HepG2 (cell line): ENCODE measurements around the gene ITSN2. TPM values are rescaled to one million over a fixed set of nuclear protein-coding genes. Genes with fewer than 3 reads are reported as not detected.

ENCODE experiments used
- ATAC-seq: fragments of 200-7000 bp; cut with Tn5 transposase; 3 replicates; pipeline ENCODE4 v1.9.1; 2020; ENCODE audit warnings: mild to moderate bottlenecking, moderate library complexity
- BruUV-seq: library from RNA; stranded (reverse); fragments of 400-500 nt; replicated peaks from 2 replicates; lab custom pipeline; 2021; lab: Mats Ljungman, UMichigan
- CTCF ChIA-PET: fragments of 300-600 bp; formaldehyde crosslinking; extraction: SDS; loops from one replicate; lab custom pipeline; 2021; ENCODE audit warnings: low total read pairs, inconsistent platforms, low intra/inter-chr PET ratio; lab: Yijun Ruan, JAX
- POLR2A ChIA-PET: fragments of 350-600 bp; sonication (Branson Sonifier 250); formaldehyde crosslinking; loops from one replicate; lab custom pipeline; 2020; ENCODE audit warnings: antibody characterized with exemption, inconsistent platforms; lab: Yijun Ruan, JAX
- DNase-seq: peaks from one replicate; pipeline ENCODE4 v3.0.0-alpha.2; 2015; ENCODE audit warnings: low spot score
- FAIRE-seq: peaks from 3 replicates; lab custom pipeline; 2011; peaks lifted over from hg19 to GRCh38; lab: Jason Lieb, UNC
- H2AFZ ChIP-seq: one replicate; pipeline ENCODE4 v1.6.1; 2011; ENCODE audit warnings: low read length, inconsistent platforms
- H3K27ac ChIP-seq: fragments of 300-600 bp; 3 replicates; pipeline ENCODE4 v1.8.0; 2011; ENCODE audit warnings: mixed run types, mild to moderate bottlenecking, mixed read lengths, low read length, inconsistent platforms; ENCODE audit not compliant: insufficient read depth; ENCODE audit errors: extremely low read length
- H3K27me3 ChIP-seq, 2 experiments: fragments of 200-600 bp in 1 of 2; 2 replicates in 1 of 2; 3 replicates in 1 of 2; pipeline versions ENCODE4 v1.6.0 to v1.8.0; 2011; ENCODE audit warnings: low read length in 2 of 2, mild to moderate bottlenecking in 2 of 2, moderate library complexity in 2 of 2, inconsistent platforms in 1 of 2; ENCODE audit not compliant: insufficient read depth in 2 of 2, control insufficient read depth in 1 of 2
- H3K36me3 ChIP-seq, 2 experiments: fragments of 200-600 bp in 1 of 2; replicated peaks in 1 of 2; 2 replicates in 1 of 2; 3 replicates in 1 of 2; pipeline versions ENCODE4 v1.5.1 to v1.8.0; 2011; ENCODE audit warnings: low read length in 2 of 2, inconsistent platforms in 1 of 2; ENCODE audit not compliant: insufficient read depth in 2 of 2, control insufficient read depth in 1 of 2
- H3K4me1 ChIP-seq: 2 replicates; pipeline ENCODE4 v1.5.1; 2012; ENCODE audit warnings: low read length, inconsistent platforms; ENCODE audit not compliant: insufficient read depth
- H3K4me2 ChIP-seq: 2 replicates; pipeline ENCODE4 v1.6.0; 2011; ENCODE audit warnings: low read depth, low read length, inconsistent platforms
- H3K4me3 ChIP-seq, 3 experiments: fragments of 200-600 bp in 1 of 3; sonication (generic), shearing (Covaris generic) in 1 of 3; replicated peaks in 1 of 3; 2 replicates each; pipeline ENCODE4 v1.5.1; 2011 to 2016; ENCODE audit warnings: low read length in 3 of 3, inconsistent platforms in 2 of 3, low read depth in 2 of 3, mild to moderate bottlenecking in 2 of 3, control low read depth in 1 of 3, mixed read lengths in 1 of 3; ENCODE audit not compliant: insufficient read depth in 1 of 3
- H3K79me2 ChIP-seq: one replicate; pipeline ENCODE4 v1.6.1; 2011; ENCODE audit warnings: low read length, inconsistent platforms; ENCODE audit not compliant: insufficient read depth
- H3K9ac ChIP-seq: 2 replicates; pipeline ENCODE4 v1.6.0; 2011; ENCODE audit warnings: mild to moderate bottlenecking, low read depth, low read length, inconsistent platforms; ENCODE audit not compliant: insufficient read depth
- H3K9me3 ChIP-seq: 2 replicates; pipeline ENCODE4 v1.5.1; 2012; ENCODE audit warnings: mild to moderate bottlenecking, low read length
- H4K20me1 ChIP-seq: 2 replicates; pipeline ENCODE4 v1.6.0; 2011; ENCODE audit warnings: inconsistent platforms, mild to moderate bottlenecking, low read length, moderate library complexity; ENCODE audit not compliant: insufficient read depth
- ARNT ChIP-seq: fragments of 450-650 bp; IDR thresholded peaks from 2 replicates; pipeline ENCODE4 v1.6.1; 2017
- ATF1 ChIP-seq: IDR thresholded peaks from 2 replicates; pipeline ENCODE4 v1.6.1; 2016; ENCODE audit warnings: mild to moderate bottlenecking, control low read depth
- GPN1 ChIP-seq: sonication (generic); formaldehyde crosslinking; IDR thresholded peaks from 2 replicates; pipeline ENCODE4 v1.5.1; 2020; ENCODE audit warnings: missing genetic modification reagents, borderline replicate concordance
- HBP1 ChIP-seq: IDR thresholded peaks from 2 replicates; pipeline ENCODE4 v1.6.1; 2016; ENCODE audit warnings: low read depth, control low read depth
- RARA ChIP-seq: IDR thresholded peaks from 2 replicates; pipeline ENCODE4 v1.6.1; 2016; ENCODE audit warnings: missing genetic modification reagents, missing compliant biosample characterization
- THRA ChIP-seq: sonication (generic); formaldehyde crosslinking; IDR thresholded peaks from 2 replicates; pipeline ENCODE4 v1.4.0; 2020; ENCODE audit warnings: missing genetic modification reagents, borderline replicate concordance
- ZBTB1 ChIP-seq: sonication (generic); formaldehyde crosslinking; IDR thresholded peaks from 2 replicates; pipeline ENCODE4 v1.4.0; 2020; ENCODE audit warnings: missing genetic modification reagents, borderline replicate concordance
- ZBTB46 ChIP-seq: sonication (generic); formaldehyde crosslinking; IDR thresholded peaks from 2 replicates; pipeline ENCODE4 v1.4.0; 2020; ENCODE audit warnings: mild to moderate bottlenecking, missing genetic modification reagents, borderline replicate concordance
- ZBTB7A ChIP-seq: sonication (generic); formaldehyde crosslinking; IDR thresholded peaks from 2 replicates; pipeline ENCODE4 v1.8.0; 2022; ENCODE audit warnings: mild to moderate bottlenecking, missing genetic modification reagents
- ZBTB8A ChIP-seq: sonication (generic); formaldehyde crosslinking; IDR thresholded peaks from 2 replicates; pipeline ENCODE4 v1.4.0; 2020; ENCODE audit warnings: mild to moderate bottlenecking, low read depth, missing genetic modification reagents, borderline replicate concordance
- ZMAT5 ChIP-seq: sonication (generic); formaldehyde crosslinking; IDR thresholded peaks from 2 replicates; pipeline ENCODE4 v1.5.0; 2020; ENCODE audit warnings: mild to moderate bottlenecking, low read depth, missing genetic modification reagents, borderline replicate concordance
- ZNF180 ChIP-seq: sonication (generic); formaldehyde crosslinking; IDR thresholded peaks from 2 replicates; pipeline ENCODE4 v1.4.0; 2020; ENCODE audit warnings: low read depth, missing genetic modification reagents, borderline replicate concordance
- ZNF256 ChIP-seq: sonication (generic); formaldehyde crosslinking; conservative IDR thresholded peaks from 2 replicates; pipeline ENCODE4 v1.4.0; 2020; ENCODE audit warnings: missing genetic modification reagents
- ZNF660 ChIP-seq: sonication (generic); formaldehyde crosslinking; IDR thresholded peaks from 2 replicates; pipeline ENCODE4 v1.5.1; 2020; ENCODE audit warnings: mild to moderate bottlenecking, low read depth, missing genetic modification reagents, borderline replicate concordance
- ZSCAN9 ChIP-seq: IDR thresholded peaks from 2 replicates; pipeline ENCODE4 v1.6.1; 2016; ENCODE audit warnings: borderline replicate concordance
- WGBS: methylation state at CpG from one replicate; pipeline ENCODE4 v1.1.6; 2017; ENCODE audit warnings: low lambda C conversion rate; 5-methylcytosine and 5-hydroxymethylcytosine counted together
- in situ Hi-C: cut with HindIII; loops from 2 replicates; pipeline ENCODE4 v1.10.0; 2017; ENCODE audit warnings: low pct_unique_long_range_greater_than_20kb; ENCODE audit not compliant: extremely low pct_ligation_motif_present
- intact Hi-C: fragments of 100-400 bp; cut with micrococcal nuclease; formaldehyde crosslinking; loops from one replicate; pipeline ENCODE4 v1.10.0; 2022; ENCODE audit not compliant: unreplicated experiment
- polyA plus RNA-seq, 8 experiments: library from polyadenylated mRNA; depleted of rRNA in 3 of 8; stranded (reverse) in 7 of 8; unstranded in 1 of 8; fragments of >200 nt; fragmentation: Illumina TruSeq in 4 of 8; extraction: Trizol in 4 of 8; gene quantifications; 2 replicates each; pipeline versions ENCODE4 v1.2.1 to v1.2.3, GENCODE V29; 2011 to 2016; ENCODE audit warnings: low read depth in 4 of 8, missing spikeins in 1 of 8, mixed read lengths in 1 of 8; ENCODE audit not compliant: insufficient read depth in 1 of 8
- total RNA-seq, 5 experiments: library from RNA; depleted of rRNA; stranded (reverse); fragments of >200 nt; fragmentation: Illumina TruSeq; extraction: Trizol; gene quantifications; 2 replicates each; pipeline ENCODE4 v1.2.3, GENCODE V29; 2016; ENCODE audit warnings: low read depth in 1 of 5

ITSN2 gene
- total and polyA plus RNA-seq, 2 of the 13 experiments (the other 11 are each of a cell fraction or from before 2014, with no cell fraction given) = 26.0 to 26.6 TPM

- Histone ChIP-seq H3K36me3 (no peaks in the 10 kb centered on the region), H3K9ac (no peak overlapping the region)
- in situ Hi-C loops = no loop called here
- TF ChIP-seq HBP1 (CRISPR knock-in tag) (no peak), ZBTB7A (CRISPR knock-in tag) (no peak), GPN1 (no peak)
- TF ChIP-seq, all 625 proteins: peak for 0
- FAIRE-seq (no peak), ATAC-seq (no peak), DNase-seq (no peak)
- Histone ChIP-seq H3K4me2 (no peak overlapping the region), H3K79me2 (no peaks in the 10 kb centered on the region), H3K4me1 (peaks cover 18% of the 10 kb centered on the region), H4K20me1 (no peaks in the 10 kb centered on the region), H2AFZ (no peak overlapping the region), H3K27ac (no peak overlapping the region), H3K27me3 (peaks cover 0 to 8% of the 10 kb centered on the region in 2 experiments; a peak in 2 of 5 replicates), H3K9me3 (no peaks in the 10 kb centered on the region), H3K4me3 (no peak overlapping the region)
- intact Hi-C loops = no loop called here
- CTCF ChIA-PET = no interaction called here
- POLR2A ChIA-PET = no interaction called here
- no TSS peak for BruUV-seq
These were observed 180.7 kb downstream of the ITSN2 start for GRCh38 chr2:24179683-24180082.

GRCh38 chr2:24176326-24176725, 184.0 kb downstream of the ITSN2 start:
- Histone ChIP-seq H3K36me3 (no peaks in the 10 kb centered on the region), H2AFZ (no peak overlapping the region), H3K9me3 (no peaks in the 10 kb centered on the region), H4K20me1 (no peaks in the 10 kb centered on the region), H3K4me3 (no peak overlapping the region), H3K9ac (no peak overlapping the region), H3K4me1 (no peaks in the 10 kb centered on the region), H3K79me2 (no peaks in the 10 kb centered on the region), H3K27ac (no peak overlapping the region), H3K4me2 (no peak overlapping the region), H3K27me3 (peaks cover 0 to 10% of the 10 kb centered on the region in 2 experiments; a peak in 2 of 5 replicates)
- 12% methylated on average over 1 of the region's 1 CpG for WGBS
- CTCF ChIA-PET = no interaction called here
- FAIRE-seq (no peak), DNase-seq (no peak), ATAC-seq (no peak)
- intact Hi-C loops (no loop called here), in situ Hi-C loops (no loop called here)
- POLR2A ChIA-PET = interaction anchor here (1.4 kb wide), 1 partner anchor 249 kb away, joined by 3 read pairs; the partner anchor contains the start of gene ATAD2B
- no TSS peak for BruUV-seq
- TF ChIP-seq ZNF180 = no peak
- no peak for TF ChIP-seq ATF1 (CRISPR knock-in tag)
- TF ChIP-seq ZNF660 (CRISPR knock-in tag) = no peak
- no peak for TF ChIP-seq THRA
- TF ChIP-seq ZSCAN9 (CRISPR knock-in tag) = no peak
- no peak for TF ChIP-seq ZBTB46 (CRISPR knock-in tag)
- no peak for TF ChIP-seq ZMAT5 (CRISPR knock-in tag)
- no peak for TF ChIP-seq ARNT
- no peak for TF ChIP-seq ZBTB8A (CRISPR knock-in tag)
- TF ChIP-seq RARA (CRISPR knock-in tag) = no peak
- TF ChIP-seq ZBTB1 = no peak
- no peak for TF ChIP-seq ZNF256 (CRISPR knock-in tag)
